Type B pancreatic cell (in vitro differentiated cells): ENCODE results near the gene SHROOM4. TPM values are rescaled to one million over a fixed set of nuclear protein-coding genes. Genes with fewer than 3 reads are reported as not detected.

ENCODE experiments used
- DNase-seq: peaks from one replicate; pipeline ENCODE4 v3.0.0; 2021; ENCODE audit warnings: mixed read lengths; ENCODE audit not compliant: unreplicated experiment; ENCODE audit errors: extremely low spot score
- H3K27ac Mint-ChIP-seq: 2 replicates; pipeline ENCODE4 v1.8.0; 2021; ENCODE audit warnings: mild to moderate bottlenecking, mixed read lengths
- H3K27me3 Mint-ChIP-seq: 2 replicates; pipeline ENCODE4 v1.8.0; 2021; ENCODE audit warnings: mixed read lengths
- H3K36me3 Mint-ChIP-seq: 2 replicates; pipeline ENCODE4 v1.8.0; 2021; ENCODE audit warnings: mixed read lengths
- H3K4me1 Mint-ChIP-seq: one replicate; pipeline ENCODE4 v1.8.0; 2021; ENCODE audit warnings: mixed read lengths; ENCODE audit not compliant: unreplicated experiment
- H3K4me3 Mint-ChIP-seq: 2 replicates; pipeline ENCODE4 v1.8.0; 2021; ENCODE audit warnings: mild to moderate bottlenecking, mixed read lengths
- H3K9me3 Mint-ChIP-seq: 2 replicates; pipeline ENCODE4 v1.8.0; 2021; ENCODE audit warnings: mixed read lengths
- CTCF ChIP-seq: fragments of 200-600 bp; sonication (generic); conservative IDR thresholded peaks from 2 replicates; pipeline ENCODE4 v1.5.0; 2021; ENCODE audit warnings: antibody characterized with exemption, mild to moderate bottlenecking
- total RNA-seq: library from RNA; stranded (reverse); gene quantifications from 2 replicates; pipeline ENCODE4 v1.2.1, GENCODE V29; 2021; ENCODE audit warnings: low replicate concordance

SHROOM4 gene
- total RNA-seq, 1 donor from 2014 or later: 13.3 TPM

GRCh38 chrX:50586980-50587379 is 227.0 kb downstream of the SHROOM4 start:
- H3K27ac Mint-ChIP-seq: no peak overlapping the region

GRCh38 chrX:50586407-50586806 is 227.6 kb downstream of the SHROOM4 start:
- no peaks in the 10 kb centered on the region for H3K4me1 Mint-ChIP-seq
- no peak for DNase-seq

More at GRCh38 chrX:50586980-50587379, 227.0 kb downstream of the SHROOM4 start:
- Mint-ChIP-seq H3K4me1 (no peaks in the 10 kb centered on the region), H3K27me3 (no peaks in the 10 kb centered on the region), H3K9me3 (peaks cover 4% of the 10 kb centered on the region), H3K36me3 (no peaks in the 10 kb centered on the region), H3K4me3 (no peak overlapping the region)
- no peak for TF ChIP-seq CTCF
- no peak for DNase-seq

GRCh38 chrX:50581405-50581804 is 232.6 kb downstream of the SHROOM4 start:
- H3K4me1 Mint-ChIP-seq: no peaks in the 10 kb centered on the region
- no peak overlapping the region for H3K4me3 Mint-ChIP-seq
- H3K27ac Mint-ChIP-seq: no peak overlapping the region
- H3K9me3 Mint-ChIP-seq: peaks cover 4% of the 10 kb centered on the region
- no peak for DNase-seq
- no peak for TF ChIP-seq CTCF
- H3K36me3 Mint-ChIP-seq: no peaks in the 10 kb centered on the region
- H3K27me3 Mint-ChIP-seq: no peaks in the 10 kb centered on the region

More at GRCh38 chrX:50586407-50586806, 227.6 kb downstream of the SHROOM4 start:
- peaks cover 4% of the 10 kb centered on the region for H3K9me3 Mint-ChIP-seq
- no peak for TF ChIP-seq CTCF
- H3K36me3 Mint-ChIP-seq: no peaks in the 10 kb centered on the region
- H3K27ac Mint-ChIP-seq: no peak overlapping the region
- no peaks in the 10 kb centered on the region for H3K27me3 Mint-ChIP-seq
- no peak overlapping the region for H3K4me3 Mint-ChIP-seq

GRCh38 chrX:50579955-50580354 is 234.0 kb downstream of the SHROOM4 start:
- Mint-ChIP-seq H3K27ac (no peak overlapping the region), H3K4me3 (no peak overlapping the region), H3K36me3 (no peaks in the 10 kb centered on the region), H3K27me3 (no peaks in the 10 kb centered on the region), H3K4me1 (no peaks in the 10 kb centered on the region), H3K9me3 (no peaks in the 10 kb centered on the region)
- peak; percentile 73 for TF ChIP-seq CTCF
- no peak for DNase-seq

GRCh38 chrX:50577326-50577725 is 236.7 kb downstream of the SHROOM4 start:
- no peaks in the 10 kb centered on the region for H3K4me1 Mint-ChIP-seq
- H3K27me3 Mint-ChIP-seq: no peaks in the 10 kb centered on the region
- no peaks in the 10 kb centered on the region for H3K36me3 Mint-ChIP-seq
- no peaks in the 10 kb centered on the region for H3K9me3 Mint-ChIP-seq
- no peak for DNase-seq
- H3K27ac Mint-ChIP-seq: no peak overlapping the region
- TF ChIP-seq CTCF: no peak
- H3K4me3 Mint-ChIP-seq: no peak overlapping the region

- Mint-ChIP-seq H3K9me3 (peaks cover 5% of the 10 kb centered on the region), H3K36me3 (no peaks in the 10 kb centered on the region), H3K27ac (no peak overlapping the region), H3K4me1 (peaks cover 4% of the 10 kb centered on the region), H3K4me3 (no peak overlapping the region), H3K27me3 (no peaks in the 10 kb centered on the region)
- TF ChIP-seq CTCF: no peak
- DNase-seq: no peak
Observed at GRCh38 chrX:50567636-50568035, 246.4 kb downstream of the SHROOM4 start.
